HG03159 (cell line): ENCODE results near the gene C1QTNF1.
"Not testable (repeated sequence)": the region's sequence is repeated elsewhere in the genome, so short reads cannot be mapped to it uniquely, and the experiment has no call there.

Experiments used
- ATAC-seq: cut with Tn5 transposase; IDR thresholded peaks from one replicate; pipeline ENCODE4 v1.9.1; 2021; ENCODE audit warnings: mild to moderate bottlenecking, moderate library complexity; ENCODE audit not compliant: unreplicated experiment

Gene C1QTNF1

GRCh38 chr17:79005063-79005861, 18.7 kb upstream of the C1QTNF1 start:
- ATAC-seq = no peak

GRCh38 chr17:79006046-79006445, 17.9 kb upstream of the C1QTNF1 start:
- ATAC-seq = no peak

GRCh38 chr17:79006794-79007503, 17.0 kb upstream of the C1QTNF1 start:
- no peak for ATAC-seq

- no peak for ATAC-seq
Measured at GRCh38 chr17:79007504-79008381, 16.2 kb upstream of the C1QTNF1 start.

GRCh38 chr17:79008666-79009387, 15.1 kb upstream of the C1QTNF1 start:
- ATAC-seq = no peak

GRCh38 chr17:79009397-79010303, 14.3 kb upstream of the C1QTNF1 start, which contains the start of gene CANT1:
TSS of gene CANT1 (minus strand) at chr17:79009764. CDS start at chr17:78997622, 12,142 bp downstream.
- peak; percentile 92 for ATAC-seq

- ATAC-seq = no peak
Measured at GRCh38 chr17:79010304-79010646, 13.7 kb upstream of the C1QTNF1 start.

- no peak for ATAC-seq
Measured at GRCh38 chr17:79011451-79012147, 12.4 kb upstream of the C1QTNF1 start.

GRCh38 chr17:79012563-79013134, 11.3 kb upstream of the C1QTNF1 start:
- ATAC-seq = no peak

- ATAC-seq = no peak
Measured at GRCh38 chr17:79014158-79014758, 9.7 kb upstream of the C1QTNF1 start.

GRCh38 chr17:79017546-79018369, 6.2 kb upstream of the C1QTNF1 start:
- ATAC-seq = no peak

- ATAC-seq = no peak
Measured at GRCh38 chr17:79018370-79018695, 5.6 kb upstream of the C1QTNF1 start.

- no peak for ATAC-seq
Measured at GRCh38 chr17:79019261-79019631, 4.7 kb upstream of the C1QTNF1 start.

GRCh38 chr17:79019632-79020584, 4.1 kb upstream of the C1QTNF1 start:
- no peak for ATAC-seq

GRCh38 chr17:79020631-79021301, 3.2 kb upstream of the C1QTNF1 start:
- ATAC-seq = no peak

GRCh38 chr17:79021929-79022328, 2.0 kb upstream of the C1QTNF1 start:
- ATAC-seq = not testable (repeated sequence)
